ENCODE measurements around the gene HIRA. TPM values are rescaled to one million over a fixed set of nuclear protein-coding genes. Genes with fewer than 3 reads are reported as not detected.
A peak's percentile ranks its signal among the peaks of the same experiment; 100 is the strongest.

HIRA gene
- total and polyA plus RNA-seq, 9 of the 15 experiments (the other 6 are each of a cell fraction or from before 2014, with no cell fraction given), result 0.96 to 132 (median 58.4) TPM

DNA sequence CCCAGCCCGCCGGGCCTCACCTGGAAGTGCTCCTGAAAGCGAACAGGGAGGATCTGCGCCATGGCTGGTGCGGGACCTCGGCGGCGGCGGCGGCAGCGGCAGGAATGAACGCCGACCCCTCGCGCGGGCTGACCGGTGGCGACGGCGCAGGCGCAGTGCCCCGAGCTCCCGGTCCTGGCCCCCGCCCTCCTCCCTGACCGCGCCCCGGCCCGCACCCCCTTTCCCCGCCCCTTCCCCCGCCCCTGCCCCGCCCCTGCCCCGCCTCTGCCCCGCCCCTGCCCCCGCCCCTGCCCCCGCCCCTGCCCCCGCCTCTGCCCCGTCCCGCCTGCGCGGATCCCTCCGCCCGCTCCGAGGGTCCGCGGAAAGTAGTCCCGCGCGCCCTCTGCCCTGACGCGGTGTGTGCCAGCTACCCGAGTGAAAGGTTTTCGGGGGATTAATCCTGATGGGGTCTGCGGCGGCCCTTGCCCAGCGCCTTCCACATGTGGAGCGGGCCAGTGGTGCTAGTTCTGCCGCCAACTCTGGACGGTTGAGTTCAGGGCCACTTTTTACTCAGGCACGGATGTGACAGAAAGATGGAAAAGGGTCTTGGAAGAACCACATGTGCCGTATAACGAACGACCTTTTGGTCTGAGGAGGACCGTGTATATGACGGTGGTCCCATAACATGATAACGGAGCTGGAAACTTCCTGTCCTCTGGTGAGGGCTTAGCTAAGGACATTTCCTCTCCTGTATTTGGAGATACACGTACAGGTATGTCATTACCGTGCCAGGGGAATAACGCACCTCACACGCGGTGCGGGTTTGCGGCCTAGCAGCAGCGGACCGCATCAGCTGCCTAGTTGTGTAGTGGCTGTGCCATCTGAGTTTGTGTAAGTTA, 139.7 kb downstream of the HIRA start, which contains the start of gene CLTCL1 (continued):
- TF ChIP-seq ZBTB1 (CRISPR knock-in tag; IDR thresholded peaks at IDR 0.05; ENCODE audit: borderline replicate concordance, low read depth), result no peak
- TF ChIP-seq TEAD1 (CRISPR knock-in tag; IDR thresholded peaks at IDR 0.05), result peak in 1 of 2 experiments; percentile 70; a peak in 2 of 4 replicates
- no peak for TF ChIP-seq ZNF124 (CRISPR knock-in tag; IDR thresholded peaks at IDR 0.05)
- no peak for TF ChIP-seq ZNF23 (CRISPR knock-in tag; IDR thresholded peaks at IDR 0.05)
- TF ChIP-seq RNF2 (IDR thresholded peaks at IDR 0.05), result no peak; the same call in none of the 2 replicates
- no peak for TF ChIP-seq ILK (tag; IDR thresholded peaks at IDR 0.05; ENCODE audit: borderline replicate concordance, low read depth)
- no peak for TF ChIP-seq NR3C1 (CRISPR knock-in tag; IDR thresholded peaks at IDR 0.05)
- no peak for TF ChIP-seq DDX20 (tag; IDR thresholded peaks at IDR 0.05; ENCODE audit: low read depth)
- TF ChIP-seq TAF9B (IDR thresholded peaks at IDR 0.05; ENCODE audit: partially characterized antibody), result no peak
- no peak for TF ChIP-seq POLR2H (tag; IDR thresholded peaks at IDR 0.05; ENCODE audit: low read depth)
- TF ChIP-seq RBM15 (IDR thresholded peaks at IDR 0.05; ENCODE audit: insufficient read depth, low read length), result no peak
- TF ChIP-seq BDP1 (IDR thresholded peaks at IDR 0.05; ENCODE audit: insufficient read depth, insufficient read length), result no peak
- TF ChIP-seq BRCA1 (IDR thresholded peaks at IDR 0.05), result no peak
- TF ChIP-seq BRCA1 (CRISPR knock-in tag; IDR thresholded peaks at IDR 0.05), result no peak
- TF ChIP-seq, protein P1, sequence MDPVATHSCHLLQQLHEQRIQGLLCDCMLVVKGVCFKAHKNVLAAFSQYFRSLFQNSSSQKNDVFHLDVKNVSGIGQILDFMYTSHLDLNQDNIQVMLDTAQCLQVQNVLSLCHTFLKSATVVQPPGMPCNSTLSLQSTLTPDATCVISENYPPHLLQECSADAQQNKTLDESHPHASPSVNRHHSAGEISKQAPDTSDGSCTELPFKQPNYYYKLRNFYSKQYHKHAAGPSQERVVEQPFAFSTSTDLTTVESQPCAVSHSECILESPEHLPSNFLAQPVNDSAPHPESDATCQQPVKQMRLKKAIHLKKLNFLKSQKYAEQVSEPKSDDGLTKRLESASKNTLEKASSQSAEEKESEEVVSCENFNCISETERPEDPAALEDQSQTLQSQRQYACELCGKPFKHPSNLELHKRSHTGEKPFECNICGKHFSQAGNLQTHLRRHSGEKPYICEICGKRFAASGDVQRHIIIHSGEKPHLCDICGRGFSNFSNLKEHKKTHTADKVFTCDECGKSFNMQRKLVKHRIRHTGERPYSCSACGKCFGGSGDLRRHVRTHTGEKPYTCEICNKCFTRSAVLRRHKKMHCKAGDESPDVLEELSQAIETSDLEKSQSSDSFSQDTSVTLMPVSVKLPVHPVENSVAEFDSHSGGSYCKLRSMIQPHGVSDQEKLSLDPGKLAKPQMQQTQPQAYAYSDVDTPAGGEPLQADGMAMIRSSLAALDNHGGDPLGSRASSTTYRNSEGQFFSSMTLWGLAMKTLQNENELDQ (CRISPR knock-in tag; IDR thresholded peaks at IDR 0.05; ENCODE audit: borderline replicate concordance), result peak; percentile 99
- TF ChIP-seq ASH1L (IDR thresholded peaks at IDR 0.05; ENCODE audit: borderline replicate concordance, low read depth, partially characterized antibody), result no peak
- no peak for TF ChIP-seq PTBP1 (IDR thresholded peaks at IDR 0.05; ENCODE audit: low read depth, low read length)
- TF ChIP-seq FOXA1 (IDR thresholded peaks at IDR 0.05; ENCODE audit: borderline replicate concordance), result no peak
- no peak for TF ChIP-seq ZNF311 (CRISPR knock-in tag; IDR thresholded peaks at IDR 0.05)
- peak; percentile 81 for TF ChIP-seq ZNF41 (CRISPR knock-in tag; conservative IDR thresholded peaks at IDR 0.05)
- no peak for TF ChIP-seq SMARCB1 (IDR thresholded peaks at IDR 0.05; ENCODE audit: insufficient read length, low read depth)
- TF ChIP-seq XRCC3 (IDR thresholded peaks at IDR 0.05), result no peak; the same call in 1 of the 2 replicates
- peak; percentile 88 to 96; a peak in 3 of 4 replicates for TF ChIP-seq HDAC1 (IDR thresholded peaks at IDR 0.05)
- TF ChIP-seq HMGN3 (IDR thresholded peaks at IDR 0.05; ENCODE audit: borderline replicate concordance, extremely low read depth, insufficient read length, low read depth, low read length), result peak; percentile 92
- 0 out of 2 replicates have a peak, but pooled peaks have one; percentile 65 for TF ChIP-seq ZNF584 (CRISPR knock-in tag; IDR thresholded peaks at IDR 0.05; ENCODE audit: low read depth)
- TF ChIP-seq KDM5B (IDR thresholded peaks at IDR 0.05; ENCODE audit: insufficient replicate concordance, low read depth, low read length), result peak; percentile 96
- TF ChIP-seq TAF7 (tag; IDR thresholded peaks at IDR 0.05), result peak; percentile 88
- TF ChIP-seq ZNF165 (CRISPR knock-in tag; IDR thresholded peaks at IDR 0.05; ENCODE audit: borderline replicate concordance), result peak; percentile 73
- TF ChIP-seq KHSRP (IDR thresholded peaks at IDR 0.05), result no peak; the same call in 1 of the 2 replicates
